PC-3 (cell line): ENCODE measurements around the gene ZMYND11. TPM values are rescaled to one million over a fixed set of nuclear protein-coding genes. Genes with fewer than 3 reads are reported as not detected.
A peak's percentile ranks its signal among the peaks of the same experiment; 100 is the strongest.

ENCODE experiments used
- ATAC-seq: fragments of 200-7000 bp; cut with Tn5 transposase; 2 replicates; pipeline ENCODE4 v1.9.1; 2020; ENCODE audit warnings: mild to moderate bottlenecking, moderate library complexity
- BruUV-seq: library from RNA; stranded (reverse); fragments of 400-500 nt; replicated peaks from 2 replicates; lab custom pipeline; 2021; lab: Mats Ljungman, UMichigan
- CTCF ChIA-PET: fragments of 300-600 bp; sonication (Branson Sonifier 250); formaldehyde crosslinking; loops from one replicate; lab custom pipeline; 2022; ENCODE audit warnings: antibody characterized with exemption; lab: Charles Lee
- POLR2A ChIA-PET: fragments of 300-600 bp; sonication (Branson Sonifier 250); formaldehyde crosslinking; loops from one replicate; lab custom pipeline; 2022; ENCODE audit warnings: antibody characterized with exemption; ENCODE audit not compliant: unreplicated experiment; lab: Charles Lee
- DNase-seq: peaks from one replicate; pipeline ENCODE4 v3.0.0-alpha.2; 2015
- H2AFZ ChIP-seq: fragments of 300-600 bp; sonication (generic); 2 replicates; pipeline ENCODE4 v1.6.0; 2016; ENCODE audit warnings: antibody characterized with exemption, low read length
- H3F3A ChIP-seq: fragments of 300-600 bp; sonication (generic); one replicate; pipeline ENCODE4 v1.6.0; 2017; ENCODE audit warnings: antibody characterized with exemption, low read length, control low read depth, mild to moderate bottlenecking; ENCODE audit not compliant: unreplicated experiment
- H3K27ac ChIP-seq: fragments of 300-600 bp; sonication (generic); 2 replicates; pipeline ENCODE4 v1.5.1; 2016; ENCODE audit warnings: mild to moderate bottlenecking, low read length
- H3K27me3 ChIP-seq: fragments of 300-600 bp; sonication (generic); 2 replicates; pipeline ENCODE4 v1.6.1; 2016; ENCODE audit warnings: low read length, mixed read lengths
- H3K36me3 ChIP-seq: fragments of 300-600 bp; sonication (generic); 2 replicates; pipeline ENCODE4 v1.6.1; 2016; ENCODE audit warnings: low read depth, mixed run types, low read length, mixed read lengths
- H3K4me1 ChIP-seq: fragments of 300-600 bp; sonication (generic); 2 replicates; pipeline ENCODE4 v1.5.1; 2016; ENCODE audit warnings: low read length; ENCODE audit not compliant: insufficient read depth
- H3K4me2 ChIP-seq: fragments of 300-600 bp; sonication (generic); 2 replicates; pipeline ENCODE4 v1.6.0; 2016; ENCODE audit warnings: low read length
- H3K4me3 ChIP-seq: fragments of 300-600 bp; sonication (generic); 2 replicates; pipeline ENCODE4 v1.5.1; 2016; ENCODE audit warnings: mild to moderate bottlenecking, low read length, mixed read lengths
- H3K79me2 ChIP-seq: fragments of 300-600 bp; sonication (generic); 2 replicates; pipeline ENCODE4 v1.6.1; 2017; ENCODE audit warnings: low read length, mixed read lengths
- H3K9ac ChIP-seq: fragments of 300-600 bp; sonication (generic); 2 replicates; pipeline ENCODE4 v1.6.0; 2016; ENCODE audit warnings: mild to moderate bottlenecking, low read length
- H3K9me2 ChIP-seq: fragments of 300-600 bp; sonication (generic); replicated peaks from 2 replicates; pipeline ENCODE4 v1.6.1; 2016; ENCODE audit warnings: mixed run types, low read length, mixed read lengths
- H3K9me3 ChIP-seq: fragments of 300-600 bp; sonication (generic); 2 replicates; pipeline ENCODE4 v1.6.1; 2016; ENCODE audit warnings: low read length, mixed read lengths
- H4K20me1 ChIP-seq: fragments of 300-600 bp; sonication (generic); 2 replicates; pipeline ENCODE4 v1.6.1; 2016; ENCODE audit warnings: low read length, mixed read lengths
- CTCF ChIP-seq: fragments of 300-600 bp; sonication (generic); conservative IDR thresholded peaks from 2 replicates; pipeline ENCODE4 v1.5.1; 2017; ENCODE audit warnings: antibody characterized with exemption, low read depth, mild to moderate bottlenecking, low read length
- EZH2 ChIP-seq: fragments of 300-600 bp; sonication (generic); IDR thresholded peaks from one replicate; pipeline ENCODE4 v1.6.1; 2017; ENCODE audit warnings: antibody characterized with exemption, mild to moderate bottlenecking, low read length; ENCODE audit not compliant: unreplicated experiment
- EZH2phosphoT487 ChIP-seq: fragments of 300-600 bp; sonication (generic); IDR thresholded peaks from 2 replicates; pipeline ENCODE4 v1.6.1; 2018; ENCODE audit warnings: mild to moderate bottlenecking, antibody characterized with exemption, low read length, borderline replicate concordance
- intact Hi-C: fragments of 100-400 bp; cut with micrococcal nuclease; formaldehyde crosslinking; loops from 2 replicates; pipeline ENCODE4 v1.9.0; 2023
- total RNA-seq: library from RNA; depleted of rRNA; stranded (reverse); fragments of >200 nt; gene quantifications from 2 replicates; pipeline ENCODE4 v1.2.3, GENCODE V29; 2014

The ZMYND11 gene
- total RNA-seq, 1 experiment from 2014 or later, result 17.1 TPM

GRCh38 chr10:92846-93245 is 42.4 kb upstream of the ZMYND11 start:
- Histone ChIP-seq H3K27me3 (no peaks in the 10 kb centered on the region), H3K79me2 (no peaks in the 10 kb centered on the region), H4K20me1 (no peaks in the 10 kb centered on the region), H3K4me3 (0 out of 2 replicates have a peak overlapping the region, but pooled peaks have one; percentile 9), H3K4me1 (peaks cover 7% of the 10 kb centered on the region), H3K36me3 (no peaks in the 10 kb centered on the region), H2AFZ (no peak overlapping the region), H3K27ac (peak overlapping the region; percentile 23), H3F3A (no peaks in the 10 kb centered on the region), H3K9me2 (no peaks in the 10 kb centered on the region), H3K9ac (no peak overlapping the region), H3K4me2 (peak overlapping the region; percentile 66), H3K9me3 (no peaks in the 10 kb centered on the region)
- no peak for TF ChIP-seq EZH2
- TF ChIP-seq EZH2phosphoT487, result no peak
- no peak for TF ChIP-seq CTCF
- no peak for ATAC-seq
- CTCF ChIA-PET, result no interaction called here
- DNase-seq, result peak; percentile 71
- no TSS peak for BruUV-seq
- POLR2A ChIA-PET, result no interaction called here
- intact Hi-C loops, result no loop called here

GRCh38 chr10:94613-95012 is 40.6 kb upstream of the ZMYND11 start:
- no peaks in the 10 kb centered on the region for H3K79me2 ChIP-seq
- no peaks in the 10 kb centered on the region for H3K9me2 ChIP-seq
- H3K4me2 ChIP-seq, result no peak overlapping the region
- peaks cover 7% of the 10 kb centered on the region for H3K4me1 ChIP-seq
- no peaks in the 10 kb centered on the region for H3F3A ChIP-seq
- DNase-seq (no peak), ATAC-seq (no peak)
- TF ChIP-seq CTCF, result no peak
- no peak for TF ChIP-seq EZH2
- TF ChIP-seq EZH2phosphoT487, result no peak
- POLR2A ChIA-PET, result no interaction called here
- no peaks in the 10 kb centered on the region for H3K27me3 ChIP-seq
- intact Hi-C loops, result no loop called here
- H3K4me3 ChIP-seq, result no peak overlapping the region
- no peak overlapping the region for H3K27ac ChIP-seq
- H4K20me1 ChIP-seq, result no peaks in the 10 kb centered on the region
- no peaks in the 10 kb centered on the region for H3K9me3 ChIP-seq
- H3K9ac ChIP-seq, result no peak overlapping the region
- no peak overlapping the region for H2AFZ ChIP-seq
- no peaks in the 10 kb centered on the region for H3K36me3 ChIP-seq
- CTCF ChIA-PET, result no interaction called here
- no TSS peak for BruUV-seq

GRCh38 chr10:95356-96115 is 39.7 kb upstream of the ZMYND11 start:
- TF ChIP-seq EZH2, result no peak
- no peak for TF ChIP-seq EZH2phosphoT487
- no peak for TF ChIP-seq CTCF
- POLR2A ChIA-PET, result no interaction called here
- Histone ChIP-seq H3K79me2 (no peaks in the 10 kb centered on the region), H3K9me2 (no peaks in the 10 kb centered on the region), H3K4me2 (no peak overlapping the region), H2AFZ (no peak overlapping the region), H3K27ac (no peak overlapping the region), H3K36me3 (no peaks in the 10 kb centered on the region), H3K27me3 (no peaks in the 10 kb centered on the region), H3K9ac (no peak overlapping the region), H3K4me3 (no peak overlapping the region), H3F3A (no peaks in the 10 kb centered on the region), H3K9me3 (no peaks in the 10 kb centered on the region), H4K20me1 (no peaks in the 10 kb centered on the region), H3K4me1 (peaks cover 7% of the 10 kb centered on the region)
- BruUV-seq, result no TSS peak
- ATAC-seq (no peak), DNase-seq (no peak)
- CTCF ChIA-PET, result no interaction called here
- intact Hi-C loops, result no loop called here
